ENCODE measurements around the gene TSPAN18. TPM values are rescaled to one million over a fixed set of nuclear protein-coding genes. Genes with fewer than 3 reads are reported as not detected.

Gene TSPAN18
- total RNA-seq, 1 experiment from 2014 or later = not detected

- POLR2A ChIA-PET (ENCODE audit: unreplicated experiment) = no interaction called here
- intact Hi-C loops (cut with micrococcal nuclease) = no loop called here
Observed at GRCh38 chr11:44731685-44732430, 5.1 kb downstream of the TSPAN18 start.

GRCh38 chr11:44732564-44732963 is 5.8 kb downstream of the TSPAN18 start:
- BruUV-seq (replicated peaks) = no TSS peak
- H3K27ac ChIP-seq (ENCODE audit: low read length) = no peak overlapping the region
- H3F3A ChIP-seq (ENCODE audit: low read length, unreplicated experiment) = no peaks in the 10 kb centered on the region
- peaks cover 80% of the 10 kb centered on the region for H3K27me3 ChIP-seq (ENCODE audit: low read length)
- no peak overlapping the region for H3K4me3 ChIP-seq (ENCODE audit: low read length)
- TF ChIP-seq CTCF (conservative IDR thresholded peaks at IDR 0.05; ENCODE audit: low read depth, low read length) = no peak
- no peak for TF ChIP-seq EZH2 (IDR thresholded peaks at IDR 0.05; ENCODE audit: low read length, unreplicated experiment)
- no peak for TF ChIP-seq EZH2phosphoT487 (IDR thresholded peaks at IDR 0.05; ENCODE audit: borderline replicate concordance, low read length)
- no peaks in the 10 kb centered on the region for H3K79me2 ChIP-seq (ENCODE audit: low read length)
- H3K9me2 ChIP-seq (replicated peaks; ENCODE audit: low read length) = no peaks in the 10 kb centered on the region
- no peak overlapping the region for H2AFZ ChIP-seq (ENCODE audit: low read length)
- no peaks in the 10 kb centered on the region for H3K9me3 ChIP-seq (ENCODE audit: low read length)
- no peak overlapping the region for H3K4me2 ChIP-seq (ENCODE audit: low read length)
- no peak overlapping the region for H3K9ac ChIP-seq (ENCODE audit: low read length)
- ATAC-seq (no peak), DNase-seq (no peak)
- intact Hi-C loops (cut with micrococcal nuclease) = no loop called here
- peaks cover 2% of the 10 kb centered on the region; the same call in 1 of the 2 replicates for H3K4me1 ChIP-seq (ENCODE audit: insufficient read depth, low read length)
- no peaks in the 10 kb centered on the region for H3K36me3 ChIP-seq (ENCODE audit: low read depth, low read length)
- ChIA-PET POLR2A (ENCODE audit: unreplicated experiment) (no interaction called here), CTCF (no interaction called here)
- no peaks in the 10 kb centered on the region for H4K20me1 ChIP-seq (ENCODE audit: low read length)

More at GRCh38 chr11:44731685-44732430, 5.1 kb downstream of the TSPAN18 start:
- no TSS peak for BruUV-seq (replicated peaks)
- H3K9me3 ChIP-seq (ENCODE audit: low read length) = no peaks in the 10 kb centered on the region
- no peaks in the 10 kb centered on the region for H3K9me2 ChIP-seq (replicated peaks; ENCODE audit: low read length)
- H4K20me1 ChIP-seq (ENCODE audit: low read length) = no peaks in the 10 kb centered on the region
- peaks cover 78% of the 10 kb centered on the region for H3K27me3 ChIP-seq (ENCODE audit: low read length)
- no peaks in the 10 kb centered on the region for H3F3A ChIP-seq (ENCODE audit: low read length, unreplicated experiment)
- H3K36me3 ChIP-seq (ENCODE audit: low read depth, low read length) = no peaks in the 10 kb centered on the region
- no peak for ATAC-seq
- no peaks in the 10 kb centered on the region for H3K79me2 ChIP-seq (ENCODE audit: low read length)
- no peak overlapping the region for H3K4me3 ChIP-seq (ENCODE audit: low read length)
- TF ChIP-seq CTCF (conservative IDR thresholded peaks at IDR 0.05; ENCODE audit: low read depth, low read length) (no peak), EZH2phosphoT487 (IDR thresholded peaks at IDR 0.05; ENCODE audit: borderline replicate concordance, low read length) (no peak), EZH2 (IDR thresholded peaks at IDR 0.05; ENCODE audit: low read length, unreplicated experiment) (no peak)
- no peak overlapping the region for H3K4me2 ChIP-seq (ENCODE audit: low read length)
- peaks cover 4% of the 10 kb centered on the region; the same call in 1 of the 2 replicates for H3K4me1 ChIP-seq (ENCODE audit: insufficient read depth, low read length)
- no peak overlapping the region for H3K27ac ChIP-seq (ENCODE audit: low read length)
- no peak overlapping the region for H2AFZ ChIP-seq (ENCODE audit: low read length)
- no peak for DNase-seq
- no peak overlapping the region for H3K9ac ChIP-seq (ENCODE audit: low read length)
- CTCF ChIA-PET = no interaction called here

- BruUV-seq (replicated peaks) = no TSS peak
- Histone ChIP-seq H3F3A (ENCODE audit: low read length, unreplicated experiment) (no peaks in the 10 kb centered on the region), H3K36me3 (ENCODE audit: low read depth, low read length) (no peaks in the 10 kb centered on the region), H4K20me1 (ENCODE audit: low read length) (no peaks in the 10 kb centered on the region), H2AFZ (ENCODE audit: low read length) (no peak overlapping the region), H3K27ac (ENCODE audit: low read length) (no peak overlapping the region), H3K4me2 (ENCODE audit: low read length) (no peak overlapping the region), H3K4me1 (ENCODE audit: insufficient read depth, low read length) (no peaks in the 10 kb centered on the region), H3K79me2 (ENCODE audit: low read length) (no peaks in the 10 kb centered on the region), H3K9ac (ENCODE audit: low read length) (no peak overlapping the region), H3K4me3 (ENCODE audit: low read length) (no peak overlapping the region), H3K27me3 (ENCODE audit: low read length) (peaks cover 80% of the 10 kb centered on the region), H3K9me3 (ENCODE audit: low read length) (no peaks in the 10 kb centered on the region), H3K9me2 (replicated peaks; ENCODE audit: low read length) (no peaks in the 10 kb centered on the region)
- ChIA-PET CTCF (no interaction called here), POLR2A (ENCODE audit: unreplicated experiment) (no interaction called here)
- ATAC-seq (no peak), DNase-seq (no peak)
- TF ChIP-seq EZH2phosphoT487 (IDR thresholded peaks at IDR 0.05; ENCODE audit: borderline replicate concordance, low read length) (no peak), EZH2 (IDR thresholded peaks at IDR 0.05; ENCODE audit: low read length, unreplicated experiment) (no peak)
- intact Hi-C loops (cut with micrococcal nuclease) = no loop called here
Observed at GRCh38 chr11:44733877-44734276, 7.1 kb downstream of the TSPAN18 start.
